ENCODE measurements around the gene TAS1R3. TPM values are rescaled to one million over a fixed set of nuclear protein-coding genes. Genes with fewer than 3 reads are reported as not detected.

Gene TAS1R3
- 0.41 and 1.1 TPM in 2 replicates for total RNA-seq (2014; rRNA removed; shearing (Covaris generic))
- total RNA-seq (2022) = 0.99 and 1.2 TPM in 2 replicates
- Bru-seq, nascent RNA = percentile 29 among the genes with signal in this experiment
- percentile 46 among the genes with signal in this experiment for BruChase-seq, experiment 1, labeled RNA remaining after a 6-hour chase
- BruChase-seq, experiment 2, labeled RNA remaining after a 2-hour chase = percentile 41 among the genes with signal in this experiment
- long read RNA-seq, partial matches to known transcripts = 1 of 2 reads
- long read RNA-seq, other reads (novel, unspliced or antisense) = 1 of 2 reads

DNA sequence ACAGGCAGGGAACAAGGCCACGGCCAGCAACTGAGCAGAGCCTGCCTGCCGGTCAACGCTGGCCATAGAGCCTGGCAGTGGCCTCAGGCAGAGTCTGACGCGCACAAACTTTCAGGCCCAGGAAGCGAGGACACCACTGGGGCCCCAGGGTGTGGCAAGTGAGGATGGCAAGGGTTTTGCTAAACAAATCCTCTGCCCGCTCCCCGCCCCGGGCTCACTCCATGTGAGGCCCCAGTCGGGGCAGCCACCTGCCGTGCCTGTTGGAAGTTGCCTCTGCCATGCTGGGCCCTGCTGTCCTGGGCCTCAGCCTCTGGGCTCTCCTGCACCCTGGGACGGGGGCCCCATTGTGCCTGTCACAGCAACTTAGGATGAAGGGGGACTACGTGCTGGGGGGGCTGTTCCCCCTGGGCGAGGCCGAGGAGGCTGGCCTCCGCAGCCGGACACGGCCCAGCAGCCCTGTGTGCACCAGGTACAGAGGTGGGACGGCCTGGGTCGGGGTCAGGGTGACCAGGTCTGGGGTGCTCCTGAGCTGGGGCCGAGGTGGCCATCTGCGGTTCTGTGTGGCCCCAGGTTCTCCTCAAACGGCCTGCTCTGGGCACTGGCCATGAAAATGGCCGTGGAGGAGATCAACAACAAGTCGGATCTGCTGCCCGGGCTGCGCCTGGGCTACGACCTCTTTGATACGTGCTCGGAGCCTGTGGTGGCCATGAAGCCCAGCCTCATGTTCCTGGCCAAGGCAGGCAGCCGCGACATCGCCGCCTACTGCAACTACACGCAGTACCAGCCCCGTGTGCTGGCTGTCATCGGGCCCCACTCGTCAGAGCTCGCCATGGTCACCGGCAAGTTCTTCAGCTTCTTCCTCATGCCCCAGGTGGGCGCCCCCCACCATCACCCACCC lies at the start of gene TAS1R3:
TAS1R3 (plus strand) TSS at position 213 of the 898 bp plus-strand sequence; CDS start at position 279, 66 bp downstream.
- TF ChIP-seq CTCF (conservative IDR thresholded peaks at IDR 0.05; ENCODE audit: low read length) (no peak), EZH2phosphoT487 (IDR thresholded peaks at IDR 0.05; ENCODE audit: borderline replicate concordance, low read depth, low read length) (no peak)
- H3K4me1 ChIP-seq (ENCODE audit: insufficient read depth, low read length, poor library complexity, severe bottlenecking) = peaks cover 5% of the 10 kb centered on the region
- H2AFZ ChIP-seq (ENCODE audit: low read length) = no peak within 1 kb of the TSS
- no peak within 1 kb of the TSS for H3K4me3 ChIP-seq (ENCODE audit: low read depth, low read length, poor library complexity, severe bottlenecking)
- no peaks in the 10 kb centered on the region for H4K20me1 ChIP-seq (ENCODE audit: insufficient read depth, low read length)
- no peak within 1 kb of the TSS for H3K27ac ChIP-seq (ENCODE audit: low read depth, low read length, poor library complexity, severe bottlenecking)
- no peaks in the 10 kb centered on the region for H3K79me2 ChIP-seq (ENCODE audit: insufficient read depth, low read depth, low read length)
- no peak for DNase-seq (ENCODE audit: low spot score)
- no peak within 1 kb of the TSS for H3K4me2 ChIP-seq (ENCODE audit: low read length)
- no TSS peak for BruUV-seq (replicated peaks)
- H3K36me3 ChIP-seq (ENCODE audit: insufficient read depth, low read length) = peaks cover 24% of the 10 kb centered on the region; the same call in 1 of the 2 replicates
- no peaks in the 10 kb centered on the region for H3K9me3 ChIP-seq (ENCODE audit: low read length)
- H3K9me2 ChIP-seq (ENCODE audit: insufficient read depth, low read length) = no peaks in the 10 kb centered on the region
- intact Hi-C loops (cut with micrococcal nuclease; ENCODE audit: unreplicated experiment) = no loop called here
- CTCF ChIA-PET (ENCODE audit: unreplicated experiment) = no interaction called here
- POLR2A ChIA-PET = interaction anchor here (0.6 kb wide), 1 partner anchor 64 kb away, joined by 4 read pairs; no protein-coding TSS in a partner anchor

- POLR2A ChIA-PET = interaction anchor here (0.5 kb wide), 1 partner anchor 22 kb away, joined by 3 read pairs; no protein-coding TSS in a partner anchor
Observed at GRCh38 chr1:1281533-1282321, 49.4 kb upstream of the TAS1R3 start.

GRCh38 chr1:1282998-1283397 lies 48.1 kb upstream of the TAS1R3 start:
- Histone ChIP-seq H3K4me1 (ENCODE audit: insufficient read depth, low read length, poor library complexity, severe bottlenecking) (no peaks in the 10 kb centered on the region), H3K9me2 (ENCODE audit: insufficient read depth, low read length) (no peaks in the 10 kb centered on the region), H3K27ac (ENCODE audit: low read depth, low read length, poor library complexity, severe bottlenecking) (no peak overlapping the region), H4K20me1 (ENCODE audit: insufficient read depth, low read length) (no peaks in the 10 kb centered on the region), H3K36me3 (ENCODE audit: insufficient read depth, low read length) (no peaks in the 10 kb centered on the region), H3K4me2 (ENCODE audit: low read length) (no peak overlapping the region), H3K79me2 (ENCODE audit: insufficient read depth, low read depth, low read length) (no peaks in the 10 kb centered on the region), H3K9me3 (ENCODE audit: low read length) (no peaks in the 10 kb centered on the region), H3K4me3 (ENCODE audit: low read depth, low read length, poor library complexity, severe bottlenecking) (no peak overlapping the region), H2AFZ (ENCODE audit: low read length) (no peak overlapping the region)
- ChIA-PET POLR2A (no interaction called here), CTCF (ENCODE audit: unreplicated experiment) (interaction anchor here (0.6 kb wide), 1 partner anchor 254 kb away, joined by 3 read pairs; no protein-coding TSS in a partner anchor)
- no TSS peak for BruUV-seq (replicated peaks)
- no peak for DNase-seq (ENCODE audit: low spot score)
- TF ChIP-seq EZH2phosphoT487 (IDR thresholded peaks at IDR 0.05; ENCODE audit: borderline replicate concordance, low read depth, low read length) (no peak), CTCF (conservative IDR thresholded peaks at IDR 0.05; ENCODE audit: low read length) (no peak)
- intact Hi-C loops (cut with micrococcal nuclease; ENCODE audit: unreplicated experiment) = no loop called here

More at GRCh38 chr1:1281533-1282321, 49.4 kb upstream of the TAS1R3 start:
- no TSS peak for BruUV-seq (replicated peaks)
- Histone ChIP-seq H3K4me2 (ENCODE audit: low read length) (no peak overlapping the region), H3K79me2 (ENCODE audit: insufficient read depth, low read depth, low read length) (no peaks in the 10 kb centered on the region), H3K4me3 (ENCODE audit: low read depth, low read length, poor library complexity, severe bottlenecking) (no peak overlapping the region), H3K27ac (ENCODE audit: low read depth, low read length, poor library complexity, severe bottlenecking) (no peak overlapping the region), H3K36me3 (ENCODE audit: insufficient read depth, low read length) (no peaks in the 10 kb centered on the region), H2AFZ (ENCODE audit: low read length) (no peak overlapping the region), H4K20me1 (ENCODE audit: insufficient read depth, low read length) (no peaks in the 10 kb centered on the region), H3K9me3 (ENCODE audit: low read length) (no peaks in the 10 kb centered on the region), H3K4me1 (ENCODE audit: insufficient read depth, low read length, poor library complexity, severe bottlenecking) (no peaks in the 10 kb centered on the region), H3K9me2 (ENCODE audit: insufficient read depth, low read length) (no peaks in the 10 kb centered on the region)
- intact Hi-C loops (cut with micrococcal nuclease; ENCODE audit: unreplicated experiment) = no loop called here
- no peak for TF ChIP-seq EZH2phosphoT487 (IDR thresholded peaks at IDR 0.05; ENCODE audit: borderline replicate concordance, low read depth, low read length)
- CTCF ChIA-PET (ENCODE audit: unreplicated experiment) = no interaction called here
- no peak for DNase-seq (ENCODE audit: low spot score)

Data from OCI-LY7 (cell line).